ENCODE measurements around the gene NME7. TPM values are rescaled to one million over a fixed set of nuclear protein-coding genes. Genes with fewer than 3 reads are reported as not detected.
"Not testable (repeated sequence)": the region's sequence is repeated elsewhere in the genome, so short reads cannot be mapped to it uniquely, and the experiment has no call there.

Gene NME7
- polyA plus RNA-seq, 4 donors: 42.6 to 185 (median 125) TPM

DNA sequence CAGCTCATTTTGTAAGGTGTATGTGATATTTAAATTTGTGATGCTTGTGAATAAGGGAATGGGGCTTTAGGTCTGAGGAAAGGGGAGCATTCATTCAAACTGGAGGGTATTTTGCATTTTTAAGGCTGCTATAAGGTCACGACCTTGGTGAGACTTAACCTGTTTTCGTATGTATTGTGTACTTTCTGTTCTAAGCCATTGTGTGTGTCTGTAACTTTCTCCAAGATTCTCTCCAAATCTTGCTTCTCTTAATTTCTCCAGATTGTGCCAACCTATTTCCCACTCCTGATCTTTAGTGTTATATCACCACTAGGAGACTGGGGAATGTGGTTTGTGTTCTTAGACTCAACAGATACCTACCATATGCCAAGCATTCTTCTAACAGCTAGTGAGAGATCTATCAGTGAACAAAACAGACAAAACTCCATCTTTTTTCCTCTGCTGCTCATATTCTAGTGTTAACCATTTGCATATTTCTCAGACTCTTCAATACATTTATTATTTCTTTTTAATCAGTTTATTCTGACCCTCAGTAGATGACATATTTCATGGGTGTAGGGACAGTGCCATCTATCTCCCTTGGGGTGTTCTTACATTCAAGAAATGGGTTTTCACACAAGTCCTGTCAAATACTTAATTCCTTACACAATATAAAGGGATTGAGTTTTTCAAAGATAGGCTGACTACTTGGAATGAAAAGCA lies 233.6 kb downstream of the NME7 start:
- DNase-seq (ENCODE audit: low read depth in 4 of 4, low spot score in 3 of 4): no peak

DNA sequence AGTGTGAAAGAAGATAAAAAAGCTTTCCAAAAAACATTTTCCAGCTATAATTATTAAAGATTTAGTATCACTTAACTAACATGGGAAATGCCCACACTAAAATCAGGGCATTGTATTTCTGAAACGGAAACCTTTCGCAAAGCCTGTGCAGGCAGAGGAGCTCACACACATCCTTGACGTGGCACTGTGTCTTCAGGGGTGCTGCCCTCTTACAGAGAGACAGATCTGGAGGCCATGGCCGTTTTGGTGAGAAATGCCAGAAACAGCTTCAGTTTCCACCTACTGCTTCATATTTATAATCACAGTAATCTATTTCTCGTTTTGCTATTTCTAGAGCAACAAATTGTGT lies 234.4 kb downstream of the NME7 start:
- DNase-seq (ENCODE audit: low read depth in 4 of 4, low spot score in 3 of 4): no peak

DNA sequence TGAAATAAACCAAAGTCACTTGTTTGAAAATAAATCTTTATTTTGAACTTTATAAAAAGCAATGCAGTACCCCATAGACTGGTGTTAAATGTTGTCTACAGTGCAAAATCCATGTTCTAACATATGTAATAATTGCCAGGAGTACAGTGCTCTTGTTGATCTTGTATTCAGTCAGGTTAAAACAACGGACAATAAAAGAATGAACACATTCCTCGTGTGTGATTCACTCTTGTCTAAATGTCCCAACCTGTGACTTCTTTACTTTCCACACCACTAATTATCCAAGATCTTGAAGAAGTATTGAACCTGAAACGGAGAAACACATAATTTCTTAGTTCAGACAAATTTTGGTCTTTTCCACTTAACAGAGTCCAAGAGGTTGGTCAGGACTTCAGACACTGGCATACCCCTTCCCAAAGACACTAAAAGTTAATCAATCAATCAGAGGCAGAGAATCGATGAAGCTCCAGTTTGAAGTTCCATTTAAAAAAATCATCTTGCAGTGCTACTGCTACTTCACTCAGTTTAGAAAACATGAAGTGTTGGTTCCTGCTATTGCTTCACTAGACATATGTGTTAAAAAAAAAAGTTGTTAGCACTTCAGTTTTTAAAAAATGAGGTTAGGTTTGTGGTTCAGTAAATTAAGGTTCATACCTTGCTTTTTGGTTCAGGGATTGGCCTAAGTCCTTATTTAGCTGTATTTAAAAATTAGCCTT lies 234.9 kb downstream of the NME7 start:
- DNase-seq (ENCODE audit: low read depth in 4 of 4, low spot score in 3 of 4): no peak

DNA sequence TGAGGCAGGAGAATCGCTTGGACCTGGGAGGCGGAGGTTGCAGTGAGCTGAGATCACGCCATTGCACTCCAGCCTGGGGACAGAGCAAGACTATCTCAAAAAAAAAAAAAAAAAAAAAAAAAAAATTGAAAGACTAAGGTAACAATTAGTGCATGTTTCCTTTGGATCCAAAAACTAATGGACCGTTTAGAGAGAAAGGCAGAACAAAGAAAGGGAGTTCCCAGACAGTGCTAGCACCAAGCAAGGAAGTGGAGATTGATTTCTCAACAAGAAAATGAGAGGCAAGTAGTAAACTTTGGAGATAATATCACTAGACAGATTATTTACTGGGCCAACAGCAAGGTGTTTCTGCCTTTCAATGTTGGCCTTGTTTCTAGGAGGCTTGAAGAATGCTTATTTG lies 236.9 kb downstream of the NME7 start:
- no peak for DNase-seq (ENCODE audit: low read depth in 4 of 4, low spot score in 3 of 4)

DNA sequence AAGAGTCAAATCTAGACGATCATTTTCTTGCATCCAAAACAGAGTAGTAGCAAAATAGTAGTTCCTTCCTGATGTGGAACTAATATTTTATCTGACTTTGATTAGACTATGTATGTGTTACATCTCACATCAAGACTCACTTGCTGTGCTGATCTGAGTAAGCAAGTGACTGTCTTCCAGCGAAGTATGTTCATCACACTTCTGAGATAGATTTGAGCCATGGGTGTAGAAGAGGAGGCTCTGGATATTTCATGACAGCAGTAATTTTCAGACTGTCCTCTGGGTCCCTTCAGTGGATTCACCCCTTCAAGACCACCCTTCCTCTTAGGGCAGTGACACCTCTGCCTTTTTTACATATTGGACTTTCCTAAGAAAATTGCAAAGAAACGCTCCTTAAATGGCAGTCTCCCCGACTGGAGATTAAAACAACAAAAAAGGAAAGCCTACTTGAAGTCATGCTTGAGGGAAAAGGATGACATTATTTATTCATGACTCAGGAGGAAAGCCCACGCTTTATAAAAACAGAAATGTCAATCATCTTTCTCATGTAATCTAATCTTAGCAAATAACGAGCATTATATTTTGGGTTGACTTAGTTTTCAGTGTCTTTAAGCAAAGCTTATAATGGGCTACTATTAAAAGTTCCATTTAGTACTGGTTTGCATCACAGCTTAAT lies 238.3 kb downstream of the NME7 start:
- DNase-seq (ENCODE audit: low read depth in 4 of 4, low spot score in 3 of 4): no peak

DNA sequence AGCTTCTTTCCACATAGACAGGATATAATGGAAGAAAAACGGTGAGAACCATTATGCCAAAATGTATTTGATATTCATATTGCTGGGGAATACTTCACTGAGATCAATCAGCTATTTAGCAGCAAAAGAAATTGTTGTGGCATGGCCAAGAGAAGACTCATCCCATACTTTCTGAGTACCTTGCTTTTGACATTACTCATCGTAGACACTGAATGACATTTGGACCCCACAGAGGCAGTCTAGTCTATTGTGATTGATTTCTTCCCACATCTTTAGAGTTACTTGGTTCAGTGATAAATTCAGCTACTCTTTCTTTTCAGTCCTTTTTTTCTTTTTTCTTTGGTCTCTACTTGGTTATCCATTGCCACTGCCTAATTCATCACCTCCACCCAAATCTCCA lies 239.0 kb downstream of the NME7 start:
- no peak for DNase-seq (ENCODE audit: low read depth in 4 of 4, low spot score in 3 of 4)

DNA sequence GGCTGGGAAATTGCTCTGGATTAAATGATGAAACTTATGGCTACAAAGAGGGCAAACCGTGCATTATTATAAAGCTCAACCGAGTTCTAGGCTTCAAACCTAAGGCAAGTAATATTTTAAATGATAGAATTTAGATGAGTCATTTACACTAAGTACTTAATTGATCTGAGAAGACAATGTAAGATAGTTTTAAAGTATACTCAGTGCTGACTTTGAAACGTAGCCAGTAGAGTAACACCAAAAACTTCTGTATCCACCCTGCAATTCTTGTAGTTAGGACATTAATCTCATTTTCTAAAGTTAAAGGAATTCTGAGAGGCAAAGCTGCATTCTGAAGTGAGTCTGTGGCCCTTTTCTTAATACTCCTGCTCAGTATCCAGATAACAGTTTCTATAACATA lies 240.3 kb downstream of the NME7 start:
- DNase-seq (ENCODE audit: low read depth in 4 of 4, low spot score in 3 of 4): no peak

DNA sequence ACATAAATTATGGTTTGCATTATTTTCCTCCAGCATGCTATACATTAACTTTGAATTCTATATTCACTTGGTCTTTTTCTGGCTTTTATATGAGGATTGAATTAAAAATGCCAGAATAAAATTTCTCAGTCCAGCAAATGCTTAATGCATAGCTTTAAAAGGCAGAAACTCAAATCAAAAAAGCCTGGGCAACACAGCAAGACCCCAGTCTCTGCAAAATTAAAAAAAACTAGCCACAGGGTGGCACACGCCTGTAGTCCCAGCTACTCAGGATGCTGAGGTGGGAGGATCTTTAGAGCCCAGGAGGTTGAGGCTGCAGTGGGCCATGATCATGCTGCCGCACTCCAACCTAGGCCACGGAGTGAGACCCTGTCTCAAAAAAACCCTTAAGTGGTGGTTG lies 241.3 kb downstream of the NME7 start:
- no peak for DNase-seq (ENCODE audit: low read depth in 4 of 4, low spot score in 3 of 4)

DNA sequence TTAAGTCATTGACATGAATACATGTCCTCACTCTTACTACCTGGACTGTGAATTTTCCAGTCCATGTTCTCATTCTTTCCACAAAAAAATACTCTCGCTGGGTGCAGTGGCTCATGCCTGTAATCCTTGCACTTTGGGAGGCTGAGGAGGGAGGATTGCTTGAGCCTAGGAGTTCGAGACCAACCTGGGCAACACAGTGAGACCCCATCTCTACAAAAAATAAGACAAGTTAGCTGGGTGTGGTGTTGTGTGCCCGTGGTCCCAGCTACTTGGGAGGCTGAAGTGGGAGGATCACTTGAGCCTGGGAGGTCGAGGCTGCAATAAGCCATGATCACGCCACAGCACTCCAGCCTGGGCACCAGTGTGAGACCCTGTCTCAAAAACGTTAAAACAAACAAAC lies 242.0 kb downstream of the NME7 start:
- not testable (repeated sequence) for DNase-seq (ENCODE audit: low read depth in 4 of 4, low spot score in 3 of 4)

DNA sequence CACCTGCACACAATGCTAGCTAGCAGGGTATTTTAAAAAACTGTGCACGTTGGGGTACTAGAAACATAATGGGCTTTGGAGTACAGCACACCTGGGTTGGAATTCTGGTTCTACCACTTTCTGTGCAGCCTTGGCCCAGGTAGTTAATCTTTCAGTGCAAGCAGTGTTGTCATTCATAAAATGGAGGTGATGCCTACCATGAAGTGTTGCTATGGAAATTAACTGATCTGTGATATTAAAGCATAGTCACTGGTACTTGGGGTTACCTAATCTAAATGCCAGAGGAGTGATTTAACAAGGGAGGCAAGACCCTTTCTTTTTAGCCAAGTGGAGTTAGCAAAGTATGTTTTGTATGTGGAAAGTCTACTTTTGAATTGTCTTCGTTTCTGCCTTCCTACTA lies 243.1 kb downstream of the NME7 start:
- no peak for DNase-seq (ENCODE audit: low read depth in 4 of 4, low spot score in 3 of 4)

DNA sequence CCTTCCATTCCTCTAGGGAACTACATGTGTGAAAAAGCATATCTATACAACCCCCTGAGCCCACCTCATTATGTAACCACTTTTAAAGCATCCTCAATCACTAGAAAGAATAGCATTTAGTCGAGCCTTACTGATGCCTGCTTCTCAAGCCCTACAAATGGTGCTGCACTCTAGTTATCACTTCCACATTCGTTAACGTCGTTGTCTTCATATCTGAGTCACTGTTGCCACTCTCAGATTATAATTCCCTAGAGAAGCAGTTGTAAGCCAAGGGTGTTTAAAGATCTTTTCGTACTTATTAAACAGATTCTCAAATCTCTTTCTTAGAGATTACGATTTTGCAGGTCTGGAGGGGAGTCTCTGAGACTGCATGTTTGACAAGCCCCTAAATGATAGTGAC lies 244.6 kb downstream of the NME7 start:
- no peak for DNase-seq (ENCODE audit: low read depth in 4 of 4, low spot score in 3 of 4)

DNA sequence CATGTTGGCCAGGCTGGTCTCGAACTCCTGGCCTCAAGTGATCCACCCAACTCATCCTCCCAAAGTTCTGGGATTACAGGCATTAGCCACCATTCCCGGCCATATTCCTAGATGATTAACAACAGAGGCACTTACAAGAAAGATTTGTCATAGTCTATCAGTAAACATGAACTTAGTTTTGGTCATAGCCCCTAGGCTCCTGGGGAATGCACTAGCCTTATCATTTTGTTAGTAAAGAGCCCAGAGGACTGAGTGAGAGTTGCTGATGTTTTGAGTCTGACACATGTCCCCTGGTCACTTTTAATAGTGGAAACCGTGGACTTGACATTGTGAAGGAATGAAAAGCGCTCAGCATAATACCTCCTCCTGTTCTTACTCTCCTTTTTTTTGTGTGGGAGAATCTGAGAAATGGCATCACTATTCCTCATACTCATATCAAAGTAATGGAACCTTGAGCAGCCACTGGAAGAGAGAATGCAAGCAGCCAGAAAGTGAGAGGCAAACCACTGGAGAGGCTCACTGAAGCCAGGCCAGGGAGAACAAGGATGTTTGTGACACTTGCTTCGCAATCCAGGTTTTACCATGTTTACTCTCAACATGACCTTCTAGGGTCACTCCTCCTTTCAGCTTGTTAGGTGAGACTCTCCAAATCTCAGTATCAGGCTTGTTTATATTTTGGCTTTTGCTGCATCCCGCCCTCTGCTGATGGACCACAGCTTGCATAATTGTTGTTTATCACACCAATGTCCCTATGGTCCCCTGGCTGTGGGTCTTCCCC lies 246.3 kb downstream of the NME7 start:
- no peak for DNase-seq (ENCODE audit: low read depth in 4 of 4, low spot score in 3 of 4)

DNA sequence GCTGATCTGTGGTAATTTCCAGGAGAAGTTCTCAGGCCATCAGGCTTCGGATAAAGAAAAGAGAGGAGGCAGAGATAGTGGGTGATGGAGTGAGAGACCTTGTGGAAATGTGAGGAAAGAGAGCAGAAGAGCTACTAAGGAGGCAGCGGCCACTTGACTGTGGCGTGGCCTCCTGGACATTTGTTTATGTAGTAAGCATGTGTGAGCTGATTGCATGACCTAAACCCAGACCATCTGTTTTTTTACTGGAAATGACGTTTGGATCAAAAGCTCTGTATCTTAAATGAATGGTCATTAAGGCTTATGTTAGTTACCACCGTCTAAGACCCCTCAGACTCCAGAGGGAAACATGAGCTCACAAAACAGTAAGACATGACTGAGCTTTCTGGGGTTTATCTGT lies 247.5 kb downstream of the NME7 start:
- DNase-seq (ENCODE audit: low read depth in 4 of 4, low spot score in 3 of 4): no peak

DNA sequence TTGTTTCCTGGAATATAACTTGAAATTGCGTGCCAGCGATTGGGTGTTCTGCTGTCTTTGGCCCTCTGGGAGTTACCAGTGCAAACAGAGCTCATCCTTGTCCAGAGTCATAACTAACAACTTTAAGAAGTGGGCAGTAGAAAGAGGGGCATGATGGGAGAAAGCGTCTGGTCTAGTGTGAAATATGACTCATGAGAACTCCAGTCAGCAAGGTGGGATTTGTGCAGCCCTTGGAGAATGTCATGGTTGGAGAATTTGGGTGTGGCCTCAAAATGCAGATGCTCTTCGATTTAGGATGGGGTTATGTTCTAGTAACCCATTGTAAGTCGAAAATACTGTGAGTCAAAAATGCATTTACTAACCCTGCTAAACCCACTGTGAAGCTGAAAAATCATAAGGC lies 248.2 kb downstream of the NME7 start:
- DNase-seq (ENCODE audit: low read depth in 4 of 4, low spot score in 3 of 4): no peak

DNA sequence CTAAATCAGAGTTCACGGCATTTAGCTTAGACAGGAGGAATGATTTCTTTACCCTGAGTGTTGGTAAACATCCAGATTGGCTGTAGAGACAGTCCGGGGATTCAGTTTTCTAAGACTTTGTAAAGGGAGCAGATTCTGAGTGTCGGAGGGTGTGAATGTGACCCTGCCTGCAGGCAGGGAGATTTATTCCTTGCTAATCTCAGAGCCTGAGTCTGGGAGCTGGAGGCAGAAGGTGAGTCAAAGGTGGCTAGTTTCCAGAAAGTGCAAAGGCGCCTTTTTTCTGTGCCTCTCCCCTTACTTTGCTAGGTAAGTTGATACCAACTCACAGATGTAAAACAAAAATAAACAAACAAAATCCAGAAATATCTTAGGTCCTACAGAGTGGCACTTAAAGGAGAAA lies 249.4 kb downstream of the NME7 start:
- no peak for DNase-seq (ENCODE audit: low read depth in 4 of 4, low spot score in 3 of 4)

DNA sequence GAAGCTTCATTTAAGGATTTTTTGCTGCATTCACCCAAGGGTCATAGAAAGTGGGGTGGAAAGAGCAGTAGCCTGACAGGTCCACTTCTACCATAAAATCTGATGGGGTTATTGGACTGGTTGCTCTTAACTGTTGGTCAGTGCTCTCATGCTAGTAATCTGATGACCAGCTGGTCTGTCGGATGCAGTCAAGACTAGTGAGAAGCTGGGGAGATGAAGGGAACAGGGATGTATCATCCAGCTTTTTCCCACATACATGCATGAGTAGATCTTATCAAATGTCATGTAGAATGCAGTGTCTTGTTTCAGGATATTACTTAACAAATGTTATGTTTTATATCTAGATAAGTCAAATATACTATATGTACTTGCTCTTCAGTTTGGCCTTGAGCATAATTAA lies 250.0 kb downstream of the NME7 start:
- DNase-seq (ENCODE audit: low read depth in 4 of 4, low spot score in 3 of 4): no peak

DNA sequence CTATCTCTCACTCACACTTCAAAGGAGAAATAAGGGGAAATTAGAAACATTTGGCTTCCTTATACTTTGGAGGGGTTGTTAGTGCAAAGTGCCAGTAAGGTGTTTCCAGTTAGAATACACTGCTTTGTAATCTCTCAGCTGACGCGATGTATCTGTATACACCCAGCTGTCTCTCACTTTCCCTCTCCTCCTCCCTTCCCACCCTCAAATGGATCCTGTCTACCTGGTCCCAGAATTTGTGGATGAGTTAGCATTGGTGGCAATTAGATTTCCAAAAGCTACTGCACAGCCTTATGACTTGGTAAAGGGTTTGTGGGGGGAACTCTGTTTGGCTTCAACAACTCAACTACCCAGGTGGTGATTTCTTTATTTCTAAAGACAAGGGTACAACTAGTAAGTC lies 250.6 kb downstream of the NME7 start:
- DNase-seq (ENCODE audit: low read depth in 4 of 4, low spot score in 3 of 4): no peak

DNA sequence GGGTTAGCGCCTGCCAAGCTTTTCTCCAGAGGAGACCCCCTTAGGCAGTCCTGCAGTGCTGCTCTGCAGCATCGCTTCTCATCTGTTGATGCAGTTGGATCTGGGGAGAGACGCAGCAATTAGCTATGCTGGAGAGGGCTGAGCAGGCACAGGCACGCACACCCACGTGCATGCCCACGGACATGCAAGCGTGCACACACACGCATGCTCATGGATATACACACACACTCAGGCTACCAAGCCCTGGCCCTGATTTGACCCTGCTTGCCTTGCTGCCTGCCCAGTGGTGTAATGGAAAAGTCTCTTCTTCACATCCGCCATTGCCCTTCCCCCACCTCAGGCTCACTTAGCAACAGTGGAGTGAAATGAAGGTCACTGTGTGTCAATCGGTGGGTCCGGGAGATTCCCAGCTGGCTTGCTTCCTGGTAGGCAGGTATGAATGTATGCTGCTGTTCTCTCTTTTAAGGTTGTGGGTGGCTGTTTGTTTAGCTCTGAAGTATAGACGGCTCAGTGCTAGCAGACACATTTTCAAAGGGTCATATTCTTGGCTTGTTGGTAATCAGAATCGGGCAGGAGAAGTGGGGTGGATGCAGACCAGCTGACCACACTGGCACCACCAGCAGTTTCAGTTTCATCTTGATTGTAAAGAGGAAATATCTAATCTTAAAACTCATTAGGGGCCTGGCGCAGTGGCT lies 251.6 kb downstream of the NME7 start:
- no peak for DNase-seq (ENCODE audit: low read depth in 4 of 4, low spot score in 3 of 4)

DNA sequence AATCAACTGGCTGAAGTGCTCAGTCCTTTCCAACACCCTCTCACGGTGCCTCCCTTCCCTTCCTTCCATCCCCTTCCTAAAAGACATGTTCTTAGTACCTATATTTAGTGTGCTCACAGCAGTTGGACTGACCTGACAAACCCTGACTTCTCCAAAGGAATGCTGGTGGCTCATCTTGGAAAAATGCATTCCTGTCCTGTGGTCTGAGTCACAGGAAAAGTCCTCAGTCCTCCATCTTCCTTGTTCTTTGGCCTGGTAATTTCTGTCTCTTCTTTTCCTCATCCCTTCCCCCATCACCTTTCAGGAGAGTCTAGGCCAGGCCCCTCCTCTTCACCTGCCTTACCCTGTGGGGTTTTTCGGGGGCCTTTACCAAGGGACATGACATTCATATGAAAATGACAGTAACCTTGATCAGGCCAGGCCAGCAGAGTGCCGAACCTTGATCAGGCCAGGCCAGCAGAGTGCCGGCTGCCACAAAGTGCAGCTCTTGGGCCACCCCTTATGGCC lies 253.9 kb downstream of the NME7 start:
- no peak for DNase-seq (ENCODE audit: low read depth in 4 of 4, low spot score in 3 of 4)

DNA sequence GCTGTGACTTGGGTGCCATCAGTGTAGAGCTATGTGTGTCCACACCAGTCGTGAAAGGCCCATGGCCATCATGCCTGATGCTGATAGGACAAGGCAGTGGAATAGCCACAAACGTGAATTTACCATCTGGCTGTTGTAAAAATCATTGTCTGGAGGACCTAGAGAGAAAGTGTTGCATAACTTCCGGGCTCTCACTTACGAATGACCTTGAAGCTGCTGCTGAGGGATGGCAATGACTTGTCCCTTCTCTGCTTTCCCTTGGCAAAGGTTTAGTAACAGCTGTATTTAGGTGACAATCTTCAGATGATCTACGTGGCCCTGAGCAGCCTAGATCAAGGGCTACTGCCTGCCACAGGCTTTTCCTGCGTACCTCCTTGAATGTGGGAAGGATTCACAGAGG lies 255.4 kb downstream of the NME7 start:
- DNase-seq (ENCODE audit: low read depth in 4 of 4, low spot score in 3 of 4): no peak

DNA sequence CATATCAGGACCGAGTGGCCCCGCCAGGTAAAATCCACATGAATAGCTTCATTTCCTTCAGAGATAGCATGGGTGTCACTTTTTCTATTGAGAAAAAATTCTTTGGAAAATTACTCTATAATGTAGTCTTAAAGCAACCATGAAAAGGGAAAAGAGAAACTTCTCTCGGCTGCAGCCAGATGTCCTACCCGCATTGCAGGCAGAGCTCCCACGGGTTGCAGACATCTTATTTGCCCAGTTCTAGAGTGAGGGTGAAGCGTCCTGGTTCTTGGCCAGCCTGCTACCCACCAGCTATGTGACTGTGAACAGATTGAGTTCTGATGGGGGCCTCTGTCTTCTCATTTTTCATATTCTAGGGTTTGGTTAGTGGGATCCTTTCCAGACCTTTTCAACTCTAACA lies 256.1 kb downstream of the NME7 start:
- no peak for DNase-seq (ENCODE audit: low read depth in 4 of 4, low spot score in 3 of 4)

All from left renal pelvis (tissue), 4 donors.